Measurements from ENCODE around the gene TFB2M. TPM values are rescaled to one million over a fixed set of nuclear protein-coding genes. Genes with fewer than 3 reads are reported as not detected.

TFB2M gene
- total RNA-seq, 1 donor from 2014 or later: 6.9 TPM

GRCh38 chr1:246506674-246507481 lies 59.2 kb downstream of the TFB2M start, which contains the start of gene SMYD3:
Gene SMYD3 (minus strand): TSS chr1:246507279.
- no peaks in the 10 kb centered on the region for H3K27me3 ChIP-seq
- no peaks in the 10 kb centered on the region for H3K9me3 ChIP-seq
- H3K4me3 ChIP-seq: peak within 1 kb of the TSS; percentile 79 to 90
- peaks cover 9% of the 10 kb centered on the region for H3K4me1 ChIP-seq
- H3K36me3 ChIP-seq: no peaks in the 10 kb centered on the region
- intact Hi-C loops (cut with DNase I): no loop called here
- DNase-seq (ENCODE audit: extremely low spot score in 2 of 2): peak in 1 of 2 donors; percentile 79
- TF ChIP-seq POLR2AphosphoS5 (IDR thresholded peaks at IDR 0.05; ENCODE audit: insufficient read depth in 1 of 2, low read depth in 1 of 2) (peak in 1 of 2 donors; percentile 70), POLR2A (IDR thresholded peaks at IDR 0.05) (peak in 1 of 2 donors; percentile 30), CTCF (IDR thresholded peaks at IDR 0.05) (peak in 2 of 3 experiments; percentile 5 to 26)
- peak within 1 kb of the TSS; percentile 58 for H3K27ac ChIP-seq

GRCh38 chr1:246506367-246506673 lies 59.7 kb downstream of the TFB2M start:
- no peak for TF ChIP-seq POLR2AphosphoS5 (IDR thresholded peaks at IDR 0.05; ENCODE audit: insufficient read depth in 1 of 2, low read depth in 1 of 2)
- no peak for TF ChIP-seq CTCF (IDR thresholded peaks at IDR 0.05)
- peaks cover 9% of the 10 kb centered on the region for H3K4me1 ChIP-seq
- peak in 1 of 2 donors; percentile 55 for DNase-seq (ENCODE audit: extremely low spot score in 2 of 2)
- H3K4me3 ChIP-seq: peak overlapping the region; percentile 79 to 90
- no peak overlapping the region for H3K27ac ChIP-seq
- intact Hi-C loops (cut with DNase I): no loop called here
- H3K9me3 ChIP-seq: no peaks in the 10 kb centered on the region
- H3K27me3 ChIP-seq: no peaks in the 10 kb centered on the region
- H3K36me3 ChIP-seq: no peaks in the 10 kb centered on the region

- Histone ChIP-seq H3K9me3 (no peaks in the 10 kb centered on the region), H3K27me3 (no peaks in the 10 kb centered on the region), H3K27ac (no peak overlapping the region), H3K4me1 (peaks cover 9% of the 10 kb centered on the region), H3K36me3 (no peaks in the 10 kb centered on the region), H3K4me3 (no peak overlapping the region)
- DNase-seq (ENCODE audit: extremely low spot score in 2 of 2): no peak
- no peak for TF ChIP-seq POLR2A (IDR thresholded peaks at IDR 0.05)
- TF ChIP-seq CTCF (IDR thresholded peaks at IDR 0.05): no peak
- TF ChIP-seq POLR2AphosphoS5 (IDR thresholded peaks at IDR 0.05; ENCODE audit: insufficient read depth in 1 of 2, low read depth in 1 of 2): peak in 1 of 2 donors; percentile 44
- intact Hi-C loops (cut with DNase I): no loop called here
Measured at GRCh38 chr1:246503341-246503740, 62.7 kb downstream of the TFB2M start.

- Histone ChIP-seq H3K4me3 (no peak overlapping the region), H3K36me3 (no peaks in the 10 kb centered on the region), H3K9me3 (no peaks in the 10 kb centered on the region), H3K27me3 (no peaks in the 10 kb centered on the region), H3K4me1 (peaks cover 4% of the 10 kb centered on the region), H3K27ac (no peak overlapping the region)
- no peak for DNase-seq (ENCODE audit: extremely low spot score in 2 of 2)
- TF ChIP-seq CTCF (IDR thresholded peaks at IDR 0.05) (peak; percentile 65 to 77 (median 73)), POLR2A (IDR thresholded peaks at IDR 0.05) (no peak), POLR2AphosphoS5 (IDR thresholded peaks at IDR 0.05; ENCODE audit: insufficient read depth in 1 of 2, low read depth in 1 of 2) (peak in 1 of 2 donors; percentile 19)
- intact Hi-C loops (cut with DNase I): loop anchor here (5.0 kb wide), 1 partner anchor 200 kb away; no protein-coding TSS in a partner anchor
Measured at GRCh38 chr1:246497331-246497915, 68.6 kb downstream of the TFB2M start.
